ENCODE measurements around the gene SERPINB8.
"Not testable (repeated sequence)": the region's sequence is repeated elsewhere in the genome, so short reads cannot be mapped to it uniquely, and the experiment has no call there.

Gene SERPINB8

GRCh38 chr18:63969942-63970808 lies at the start of gene SERPINB8:
TSS of gene SERPINB8 (plus strand) at chr18:63970081. CDS start at chr18:63978309, 8,228 bp downstream.
- Histone ChIP-seq H3K27ac (peak within 1 kb of the TSS; percentile 99), H3K4me3 (peak within 1 kb of the TSS; percentile 91), H3K36me3 (ENCODE audit: insufficient read depth, low read length) (peaks cover 12% of the 10 kb centered on the region), H3K9me3 (ENCODE audit: low read depth, low read length) (no peaks in the 10 kb centered on the region), H3K9ac (ENCODE audit: insufficient read length) (peak within 1 kb of the TSS; percentile 84)
- DNase-seq (ENCODE audit: low read depth, low spot score): peak; percentile 71
- TF ChIP-seq EZH2 (IDR thresholded peaks at IDR 0.05): no peak
- peak; percentile 90 for TF ChIP-seq POLR2AphosphoS5 (IDR thresholded peaks at IDR 0.05; ENCODE audit: borderline replicate concordance, low read depth, low read length)
- TF ChIP-seq FOXP2 (optimal IDR thresholded peaks at IDR 0.05; ENCODE audit: control extremely low read depth, extremely low read length, insufficient read depth): peak; percentile 11

GRCh38 chr18:63922049-63922448 lies 47.8 kb upstream of the SERPINB8 start:
- no peak for DNase-seq (ENCODE audit: low read depth, low spot score)
- TF ChIP-seq POLR2AphosphoS5 (IDR thresholded peaks at IDR 0.05; ENCODE audit: borderline replicate concordance, low read depth, low read length) (no peak), EZH2 (IDR thresholded peaks at IDR 0.05) (no peak), FOXP2 (optimal IDR thresholded peaks at IDR 0.05; ENCODE audit: control extremely low read depth, extremely low read length, insufficient read depth) (no peak)
- no peak overlapping the region for H3K9ac ChIP-seq (ENCODE audit: insufficient read length)
- H3K4me3 ChIP-seq: no peak overlapping the region
- H3K36me3 ChIP-seq (ENCODE audit: insufficient read depth, low read length): no peaks in the 10 kb centered on the region
- no peak overlapping the region for H3K27ac ChIP-seq
- no peaks in the 10 kb centered on the region for H3K9me3 ChIP-seq (ENCODE audit: low read depth, low read length)

GRCh38 chr18:63924551-63924950 lies 45.3 kb upstream of the SERPINB8 start:
- Histone ChIP-seq H3K9ac (ENCODE audit: insufficient read length) (no peak overlapping the region), H3K27ac (no peak overlapping the region), H3K4me3 (no peak overlapping the region), H3K9me3 (ENCODE audit: low read depth, low read length) (no peaks in the 10 kb centered on the region), H3K36me3 (ENCODE audit: insufficient read depth, low read length) (no peaks in the 10 kb centered on the region)
- DNase-seq (ENCODE audit: low read depth, low spot score): no peak
- no peak for TF ChIP-seq FOXP2 (optimal IDR thresholded peaks at IDR 0.05; ENCODE audit: control extremely low read depth, extremely low read length, insufficient read depth)
- no peak for TF ChIP-seq EZH2 (IDR thresholded peaks at IDR 0.05)
- TF ChIP-seq POLR2AphosphoS5 (IDR thresholded peaks at IDR 0.05; ENCODE audit: borderline replicate concordance, low read depth, low read length): no peak

GRCh38 chr18:63928331-63928730 lies 41.5 kb upstream of the SERPINB8 start:
- H3K27ac ChIP-seq: no peak overlapping the region
- no peak for TF ChIP-seq EZH2 (IDR thresholded peaks at IDR 0.05)
- no peak for TF ChIP-seq FOXP2 (optimal IDR thresholded peaks at IDR 0.05; ENCODE audit: control extremely low read depth, extremely low read length, insufficient read depth)
- TF ChIP-seq POLR2AphosphoS5 (IDR thresholded peaks at IDR 0.05; ENCODE audit: borderline replicate concordance, low read depth, low read length): no peak
- no peaks in the 10 kb centered on the region for H3K9me3 ChIP-seq (ENCODE audit: low read depth, low read length)
- no peak overlapping the region for H3K4me3 ChIP-seq
- H3K9ac ChIP-seq (ENCODE audit: insufficient read length): no peak overlapping the region
- H3K36me3 ChIP-seq (ENCODE audit: insufficient read depth, low read length): no peaks in the 10 kb centered on the region
- no peak for DNase-seq (ENCODE audit: low read depth, low spot score)

GRCh38 chr18:63929369-63929768 lies 40.5 kb upstream of the SERPINB8 start:
- not testable (repeated sequence) for H3K36me3 ChIP-seq (ENCODE audit: insufficient read depth, low read length); H3K4me3 ChIP-seq; DNase-seq (ENCODE audit: low read depth, low spot score); H3K9me3 ChIP-seq (ENCODE audit: low read depth, low read length); H3K9ac ChIP-seq (ENCODE audit: insufficient read length); H3K27ac ChIP-seq

- no peak for DNase-seq (ENCODE audit: low read depth, low spot score)
- H3K4me3 ChIP-seq: no peak overlapping the region
- no peak overlapping the region for H3K9ac ChIP-seq (ENCODE audit: insufficient read length)
- TF ChIP-seq EZH2 (IDR thresholded peaks at IDR 0.05) (no peak), POLR2AphosphoS5 (IDR thresholded peaks at IDR 0.05; ENCODE audit: borderline replicate concordance, low read depth, low read length) (no peak), FOXP2 (optimal IDR thresholded peaks at IDR 0.05; ENCODE audit: control extremely low read depth, extremely low read length, insufficient read depth) (no peak)
- H3K27ac ChIP-seq: no peak overlapping the region
- no peaks in the 10 kb centered on the region for H3K36me3 ChIP-seq (ENCODE audit: insufficient read depth, low read length)
- H3K9me3 ChIP-seq (ENCODE audit: low read depth, low read length): no peaks in the 10 kb centered on the region
Observed at GRCh38 chr18:63930773-63931354, 39.0 kb upstream of the SERPINB8 start.

GRCh38 chr18:63936156-63936931 lies 33.5 kb upstream of the SERPINB8 start:
- TF ChIP-seq FOXP2 (optimal IDR thresholded peaks at IDR 0.05; ENCODE audit: control extremely low read depth, extremely low read length, insufficient read depth): no peak
- TF ChIP-seq POLR2AphosphoS5 (IDR thresholded peaks at IDR 0.05; ENCODE audit: borderline replicate concordance, low read depth, low read length): no peak
- no peak for TF ChIP-seq EZH2 (IDR thresholded peaks at IDR 0.05)
- Histone ChIP-seq H3K9me3 (ENCODE audit: low read depth, low read length) (no peaks in the 10 kb centered on the region), H3K27ac (no peak overlapping the region), H3K4me3 (peak overlapping the region; percentile 49), H3K9ac (ENCODE audit: insufficient read length) (no peak overlapping the region), H3K36me3 (ENCODE audit: insufficient read depth, low read length) (no peaks in the 10 kb centered on the region)
- DNase-seq (ENCODE audit: low read depth, low spot score): no peak

GRCh38 chr18:63936932-63937393 lies 32.9 kb upstream of the SERPINB8 start:
- Histone ChIP-seq H3K27ac (no peak overlapping the region), H3K36me3 (ENCODE audit: insufficient read depth, low read length) (no peaks in the 10 kb centered on the region), H3K9ac (ENCODE audit: insufficient read length) (no peak overlapping the region), H3K4me3 (no peak overlapping the region), H3K9me3 (ENCODE audit: low read depth, low read length) (no peaks in the 10 kb centered on the region)
- TF ChIP-seq FOXP2 (optimal IDR thresholded peaks at IDR 0.05; ENCODE audit: control extremely low read depth, extremely low read length, insufficient read depth) (no peak), EZH2 (IDR thresholded peaks at IDR 0.05) (no peak), POLR2AphosphoS5 (IDR thresholded peaks at IDR 0.05; ENCODE audit: borderline replicate concordance, low read depth, low read length) (no peak)
- DNase-seq (ENCODE audit: low read depth, low spot score): no peak
